RWPE1 (cell line): Measurements from ENCODE around the gene APCDD1.

Experiments
- CTCF ChIA-PET: fragments of 350-600 bp; sonication (Branson Sonifier 250); formaldehyde crosslinking; extraction: SDS; loops from one replicate; lab custom pipeline; 2021; lab: Yijun Ruan, JAX
- POLR2A ChIA-PET: fragments of 400-600 bp; formaldehyde crosslinking; extraction: SDS; loops from one replicate; lab custom pipeline; 2020; ENCODE audit warnings: antibody characterized with exemption; ENCODE audit not compliant: low non-redundant PET; lab: Yijun Ruan, JAX
- DNase-seq: peaks from one replicate; pipeline ENCODE4 v3.0.0; 2012; ENCODE audit warnings: low spot score
- H3K27ac ChIP-seq: fragments of 450-650 bp; 2 replicates; pipeline ENCODE4 v1.5.1; 2017
- CTCF ChIP-seq: fragments of 450-650 bp; conservative IDR thresholded peaks from 2 replicates; pipeline ENCODE4 v1.5.1; 2017; ENCODE audit warnings: low read depth, mild to moderate bottlenecking

The APCDD1 gene

DNA sequence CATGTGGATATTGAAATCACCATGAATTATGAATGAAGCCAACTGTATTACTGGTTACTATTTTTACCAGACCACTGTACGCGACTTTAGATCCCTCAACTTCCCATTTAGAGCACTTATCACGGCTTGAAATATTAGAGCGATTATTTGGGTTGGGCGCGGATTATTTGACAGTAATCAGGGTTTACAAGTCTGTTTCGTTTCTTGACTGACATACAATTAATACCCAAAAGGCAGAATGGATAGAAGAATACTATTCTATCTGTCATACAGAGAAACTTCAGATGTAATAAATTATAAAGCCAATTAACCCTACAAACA is 70.9 kb downstream of the APCDD1 start:
- ChIA-PET POLR2A (interaction anchor here (0.8 kb wide), 1 partner anchor 598 kb away, joined by 4 read pairs; no protein-coding TSS in a partner anchor), CTCF (interaction anchor here (0.6 kb wide), 2 partner anchors 10 to 547 kb away, joined by 4 read pairs; no protein-coding TSS in a partner anchor)
- H3K27ac ChIP-seq, result no peak overlapping the region
- TF ChIP-seq CTCF, result no peak
- no peak for DNase-seq

DNA sequence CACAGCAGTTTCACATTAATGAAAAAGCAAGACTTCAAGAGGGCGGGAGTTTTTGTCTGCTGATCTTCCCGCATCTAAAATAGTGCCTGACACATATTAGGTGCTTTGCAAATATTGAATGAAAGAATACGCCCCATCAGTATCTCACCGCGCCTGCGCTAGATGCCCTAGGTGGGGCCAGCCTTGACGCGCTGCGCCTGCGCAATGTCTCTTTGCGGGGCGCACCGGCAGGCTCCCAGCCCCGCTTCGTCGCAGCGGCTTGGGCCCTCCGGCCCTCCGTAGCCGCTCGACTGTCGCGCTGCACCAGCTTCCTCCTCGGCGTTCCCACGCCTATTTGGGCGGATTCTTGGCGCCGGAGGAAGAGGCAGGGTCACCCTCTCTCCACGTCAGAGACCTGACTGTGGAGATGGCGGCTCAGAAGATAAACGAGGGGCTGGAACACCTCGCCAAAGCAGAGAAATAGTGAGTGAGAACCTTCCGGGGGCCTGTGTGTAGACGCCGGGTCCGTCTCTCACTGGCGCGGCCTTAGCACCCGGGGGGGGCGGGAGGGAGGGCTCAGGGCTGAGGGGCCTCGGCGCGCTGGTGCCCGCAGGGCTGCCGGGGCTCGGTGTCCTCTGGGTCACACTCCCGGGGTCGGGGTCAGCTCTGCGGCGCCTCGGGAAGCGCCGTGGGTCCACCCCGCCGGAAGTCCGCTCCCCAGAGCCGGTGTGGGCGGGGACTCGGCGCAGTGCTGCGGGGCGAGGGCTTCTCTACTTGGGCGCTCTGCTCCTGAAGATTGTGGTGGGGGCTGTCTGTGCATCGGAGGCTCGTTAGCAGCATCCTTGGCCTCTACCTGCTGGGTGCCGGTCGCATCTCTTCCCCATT is 71.5 kb downstream of the APCDD1 start, which contains the start of gene NAPG:
Gene NAPG (plus strand): TSS at position 331 of the 864 bp plus-strand sequence. CDS start 76 bp downstream, at position 407.
- ChIA-PET CTCF (interaction anchor here (0.6 kb wide), 2 partner anchors 10 to 546 kb away, joined by 4 read pairs; no protein-coding TSS in a partner anchor), POLR2A (interaction anchor here (0.8 kb wide), 1 partner anchor 597 kb away, joined by 4 read pairs; no protein-coding TSS in a partner anchor)
- peak; percentile 96 for DNase-seq
- no peak for TF ChIP-seq CTCF
- peak within 1 kb of the TSS; percentile 86 for H3K27ac ChIP-seq

- TF ChIP-seq CTCF, result no peak
- DNase-seq, result no peak
- peak overlapping the region; percentile 86 for H3K27ac ChIP-seq
- ChIA-PET CTCF (no interaction called here), POLR2A (no interaction called here)
Measured at GRCh38 chr18:10526561-10526949, 72.1 kb downstream of the APCDD1 start.

DNA sequence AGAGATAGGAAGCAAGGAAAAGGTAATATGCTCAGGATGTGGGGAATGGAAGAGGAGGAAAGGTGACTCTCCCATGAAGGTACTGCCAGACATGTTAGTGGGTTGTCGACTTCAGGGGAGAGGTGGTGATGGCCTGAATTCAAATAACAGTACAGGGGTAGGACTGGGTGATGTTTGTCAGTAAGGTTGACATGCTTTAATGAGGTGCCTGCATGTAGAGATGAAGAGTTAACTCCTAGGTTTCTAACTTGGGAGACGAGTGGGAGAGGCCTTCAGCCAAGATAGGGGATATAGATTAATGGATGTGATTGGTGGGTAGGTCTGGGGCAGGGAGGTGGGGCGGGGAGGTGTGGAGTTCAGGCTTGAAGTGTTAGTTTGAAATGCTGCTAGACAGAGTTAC is 74.0 kb downstream of the APCDD1 start:
- CTCF ChIA-PET, result interaction anchor here (0.6 kb wide), 1 partner anchor 975 kb away, joined by 3 read pairs; no protein-coding TSS in a partner anchor
- H3K27ac ChIP-seq, result no peak overlapping the region
- no peak for DNase-seq
- POLR2A ChIA-PET, result no interaction called here
- no peak for TF ChIP-seq CTCF

GRCh38 chr18:10530002-10530401 is 75.6 kb downstream of the APCDD1 start:
- H3K27ac ChIP-seq, result no peak overlapping the region
- POLR2A ChIA-PET, result no interaction called here
- CTCF ChIA-PET, result no interaction called here
- TF ChIP-seq CTCF, result no peak
- no peak for DNase-seq

- DNase-seq, result peak; percentile 29
- TF ChIP-seq CTCF, result no peak
- no peak overlapping the region for H3K27ac ChIP-seq
- ChIA-PET CTCF (no interaction called here), POLR2A (no interaction called here)
Measured at GRCh38 chr18:10530852-10531251, 76.4 kb downstream of the APCDD1 start.
